Loucy (cell line): ENCODE results near the gene ATP6V0D1.

Experiments used
- H2AFZ ChIP-seq: fragments of 200-600 bp; sonication (generic); 2 replicates; pipeline ENCODE4 v1.6.0; 2016; ENCODE audit warnings: antibody characterized with exemption, mild to moderate bottlenecking, low read length, moderate library complexity
- H3F3A ChIP-seq: fragments of 200-600 bp; 2 replicates; pipeline ENCODE4 v1.6.0; 2016; ENCODE audit warnings: antibody characterized with exemption, low read depth, mild to moderate bottlenecking
- H3K27me3 ChIP-seq: fragments of 200-600 bp; sonication (generic); 2 replicates; pipeline ENCODE4 v1.6.1; 2014; ENCODE audit warnings: low read length, mild to moderate bottlenecking; ENCODE audit not compliant: insufficient read depth, poor library complexity, severe bottlenecking
- H3K36me3 ChIP-seq: fragments of 200-600 bp; sonication (generic); 2 replicates; pipeline ENCODE4 v1.6.1; 2016; ENCODE audit warnings: low read length; ENCODE audit not compliant: insufficient read depth
- H3K4me1 ChIP-seq: fragments of 200-600 bp; sonication (generic); 2 replicates; pipeline ENCODE4 v1.5.1; 2014; ENCODE audit warnings: low read length, mild to moderate bottlenecking; ENCODE audit not compliant: insufficient read depth, poor library complexity, severe bottlenecking
- H3K4me2 ChIP-seq: fragments of 200-600 bp; sonication (generic); 2 replicates; pipeline ENCODE4 v1.6.0; 2014; ENCODE audit warnings: antibody characterized with exemption, low read length, low read depth, mild to moderate bottlenecking; ENCODE audit not compliant: poor library complexity, severe bottlenecking
- H3K4me3 ChIP-seq: fragments of 200-600 bp; sonication (generic); 2 replicates; pipeline ENCODE4 v1.5.1; 2014; ENCODE audit warnings: low read length, mild to moderate bottlenecking, mixed read lengths; ENCODE audit not compliant: poor library complexity, severe bottlenecking
- H3K79me2 ChIP-seq: fragments of 200-600 bp; sonication (generic); 2 replicates; pipeline ENCODE4 v1.6.1; 2014; ENCODE audit warnings: low read length; ENCODE audit not compliant: insufficient read depth
- H3K9ac ChIP-seq: fragments of 200-600 bp; sonication (generic); 2 replicates; pipeline ENCODE4 v1.6.0; 2014; ENCODE audit warnings: mild to moderate bottlenecking, low read depth, low read length, moderate library complexity; ENCODE audit not compliant: poor library complexity, severe bottlenecking
- H3K9me2 ChIP-seq: fragments of 200-600 bp; sonication (generic); replicated peaks from 2 replicates; pipeline ENCODE4 v1.6.1; 2016; ENCODE audit warnings: low read depth, low read length, mixed read lengths
- H3K9me3 ChIP-seq: fragments of 200-600 bp; sonication (generic); 2 replicates; pipeline ENCODE4 v1.6.1; 2014; ENCODE audit warnings: mild to moderate bottlenecking, antibody characterized with exemption, low read length, low read depth; ENCODE audit not compliant: insufficient read depth
- H4K20me1 ChIP-seq: fragments of 200-600 bp; sonication (generic); 2 replicates; pipeline ENCODE4 v1.6.0; 2014; ENCODE audit warnings: antibody characterized with exemption, low read length, mild to moderate bottlenecking; ENCODE audit not compliant: insufficient read depth, poor library complexity, severe bottlenecking
- EZH2phosphoT487 ChIP-seq: fragments of 200-600 bp; IDR thresholded peaks from 2 replicates; pipeline ENCODE4 v1.6.1; 2018; ENCODE audit warnings: antibody characterized with exemption, mild to moderate bottlenecking, moderate library complexity, borderline replicate concordance
- TF ChIP-seq, protein P1 (sequence below): fragments of 200-600 bp; sonication (generic); conservative IDR thresholded peaks from 2 replicates; pipeline ENCODE4 v1.5.1; 2014; ENCODE audit warnings: mild to moderate bottlenecking, antibody characterized with exemption, low read length

ATP6V0D1 gene

GRCh38 chr16:67394155-67395104 lies 86.5 kb downstream of the ATP6V0D1 start:
- Histone ChIP-seq H3K9me2 (no peaks in the 10 kb centered on the region), H3K79me2 (no peaks in the 10 kb centered on the region), H4K20me1 (no peaks in the 10 kb centered on the region), H3K9ac (no peak overlapping the region), H3K9me3 (no peaks in the 10 kb centered on the region), H3K4me1 (no peaks in the 10 kb centered on the region), H3K4me3 (no peak overlapping the region), H2AFZ (no peak overlapping the region), H3K4me2 (no peak overlapping the region), H3K27me3 (no peaks in the 10 kb centered on the region), H3F3A (no peaks in the 10 kb centered on the region), H3K36me3 (no peaks in the 10 kb centered on the region)
- no peak for TF ChIP-seq EZH2phosphoT487
- TF ChIP-seq, protein P1, sequence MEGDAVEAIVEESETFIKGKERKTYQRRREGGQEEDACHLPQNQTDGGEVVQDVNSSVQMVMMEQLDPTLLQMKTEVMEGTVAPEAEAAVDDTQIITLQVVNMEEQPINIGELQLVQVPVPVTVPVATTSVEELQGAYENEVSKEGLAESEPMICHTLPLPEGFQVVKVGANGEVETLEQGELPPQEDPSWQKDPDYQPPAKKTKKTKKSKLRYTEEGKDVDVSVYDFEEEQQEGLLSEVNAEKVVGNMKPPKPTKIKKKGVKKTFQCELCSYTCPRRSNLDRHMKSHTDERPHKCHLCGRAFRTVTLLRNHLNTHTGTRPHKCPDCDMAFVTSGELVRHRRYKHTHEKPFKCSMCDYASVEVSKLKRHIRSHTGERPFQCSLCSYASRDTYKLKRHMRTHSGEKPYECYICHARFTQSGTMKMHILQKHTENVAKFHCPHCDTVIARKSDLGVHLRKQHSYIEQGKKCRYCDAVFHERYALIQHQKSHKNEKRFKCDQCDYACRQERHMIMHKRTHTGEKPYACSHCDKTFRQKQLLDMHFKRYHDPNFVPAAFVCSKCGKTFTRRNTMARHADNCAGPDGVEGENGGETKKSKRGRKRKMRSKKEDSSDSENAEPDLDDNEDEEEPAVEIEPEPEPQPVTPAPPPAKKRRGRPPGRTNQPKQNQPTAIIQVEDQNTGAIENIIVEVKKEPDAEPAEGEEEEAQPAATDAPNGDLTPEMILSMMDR: no peak

GRCh38 chr16:67393788-67394154 lies 87.2 kb downstream of the ATP6V0D1 start:
- Histone ChIP-seq H3K79me2 (no peaks in the 10 kb centered on the region), H4K20me1 (no peaks in the 10 kb centered on the region), H3K9ac (no peak overlapping the region), H3K4me3 (no peak overlapping the region), H3F3A (no peaks in the 10 kb centered on the region), H3K9me2 (no peaks in the 10 kb centered on the region), H3K4me1 (no peaks in the 10 kb centered on the region), H3K9me3 (no peaks in the 10 kb centered on the region), H2AFZ (no peak overlapping the region), H3K4me2 (no peak overlapping the region), H3K27me3 (no peaks in the 10 kb centered on the region), H3K36me3 (no peaks in the 10 kb centered on the region)
- TF ChIP-seq, protein P1: no peak
- no peak for TF ChIP-seq EZH2phosphoT487

GRCh38 chr16:67393111-67393787 lies 87.7 kb downstream of the ATP6V0D1 start, which contains the start of gene TPPP3:
Gene TPPP3, minus strand, starts transcription at chr16:67393498. Its CDS starts 2,387 bp downstream, at chr16:67391111.
- no peak within 1 kb of the TSS for H3K9ac ChIP-seq

More at GRCh38 chr16:67393111-67393787, 87.7 kb downstream of the ATP6V0D1 start, which contains the start of gene TPPP3:
- TF ChIP-seq EZH2phosphoT487: no peak
- TF ChIP-seq, protein P1: no peak
- H3K27me3 ChIP-seq: no peaks in the 10 kb centered on the region
- H3K9me3 ChIP-seq: no peaks in the 10 kb centered on the region
- H3K9me2 ChIP-seq: no peaks in the 10 kb centered on the region
- H2AFZ ChIP-seq: no peak within 1 kb of the TSS
- no peak within 1 kb of the TSS for H3K4me3 ChIP-seq
- H3K79me2 ChIP-seq: no peaks in the 10 kb centered on the region
- no peaks in the 10 kb centered on the region for H3K4me1 ChIP-seq
- H3F3A ChIP-seq: no peaks in the 10 kb centered on the region
- H3K4me2 ChIP-seq: no peak within 1 kb of the TSS
- no peaks in the 10 kb centered on the region for H3K36me3 ChIP-seq
- H4K20me1 ChIP-seq: no peaks in the 10 kb centered on the region
